HEK293 (cell line): Measurements from ENCODE around the gene IL22RA1.

Experiments
- CTCF ChIA-PET: fragments of 350-600 bp; formaldehyde crosslinking; extraction: SDS; loops from one replicate; lab custom pipeline; 2021; ENCODE audit warnings: antibody characterized with exemption; lab: Yijun Ruan, JAX
- POLR2A ChIA-PET: fragments of 300-600 bp; formaldehyde crosslinking; extraction: SDS; loops from one replicate; lab custom pipeline; 2020; ENCODE audit warnings: antibody characterized with exemption, inconsistent platforms; lab: Yijun Ruan, JAX
- H3K27ac ChIP-seq: fragments of 200-500 bp; sonication (Bioruptor generic); 2 replicates; pipeline ENCODE4 v1.5.1; 2014; ENCODE audit warnings: low read depth, low read length, control low read depth, inconsistent platforms; ENCODE audit errors: extremely low read depth
- H3K36me3 ChIP-seq, 2 experiments: fragments of 200-500 bp in 1 of 2; sonication (Bioruptor generic) in 1 of 2; 1 replicate in 1 of 2; 2 replicates in 1 of 2; pipeline ENCODE4 v1.5.1; 2014 to 2017; ENCODE audit warnings: inconsistent platforms in 2 of 2, low read length in 2 of 2; ENCODE audit not compliant: control insufficient read depth in 2 of 2, insufficient read depth in 1 of 2
- H3K4me1 ChIP-seq: fragments of 200-500 bp; sonication (Bioruptor generic); 2 replicates; pipeline ENCODE4 v1.5.1; 2014; ENCODE audit warnings: mild to moderate bottlenecking, low read length, inconsistent platforms; ENCODE audit not compliant: control insufficient read depth, insufficient read depth
- H3K4me3 ChIP-seq: 2 replicates; pipeline ENCODE4 v1.5.1; 2011; ENCODE audit warnings: low read depth, mild to moderate bottlenecking, control low read depth, low read length, moderate library complexity
- H3K9me3 ChIP-seq: fragments of 200-500 bp; sonication (Bioruptor generic); 2 replicates; pipeline ENCODE4 v1.5.1; 2014; ENCODE audit warnings: low read depth, low read length, inconsistent platforms; ENCODE audit not compliant: control insufficient read depth, insufficient read depth
- FEZF1 ChIP-seq: fragments of 450-650 bp; formaldehyde crosslinking; IDR thresholded peaks from 2 replicates; pipeline ENCODE4 v1.5.1; 2016; ENCODE audit warnings: missing biosample characterization, missing genetic modification characterization
- KLF16 ChIP-seq: fragments of 450-650 bp; formaldehyde crosslinking; IDR thresholded peaks from 2 replicates; pipeline ENCODE4 v1.5.1; 2017; ENCODE audit warnings: missing biosample characterization, missing genetic modification characterization
- SETDB1 ChIP-seq: IDR thresholded peaks from one replicate; pipeline ENCODE4 v1.6.1; 2017; ENCODE audit warnings: mild to moderate bottlenecking, low read length, moderate library complexity, mixed read lengths; ENCODE audit not compliant: insufficient read length
- SP3 ChIP-seq: fragments of 450-650 bp; formaldehyde crosslinking; IDR thresholded peaks from 2 replicates; pipeline ENCODE4 v1.5.1; 2016; ENCODE audit warnings: missing biosample characterization, missing genetic modification characterization
- WT1 ChIP-seq: fragments of 450-650 bp; formaldehyde crosslinking; IDR thresholded peaks from 2 replicates; pipeline ENCODE4 v1.5.1; 2016; ENCODE audit warnings: missing biosample characterization, missing genetic modification characterization
- ZBTB20 ChIP-seq: fragments of 450-650 bp; formaldehyde crosslinking; IDR thresholded peaks from 2 replicates; pipeline ENCODE4 v1.5.1; 2016; ENCODE audit warnings: missing biosample characterization, missing genetic modification characterization
- ZBTB48 ChIP-seq: fragments of 450-650 bp; formaldehyde crosslinking; IDR thresholded peaks from 2 replicates; pipeline ENCODE4 v1.5.1; 2016; ENCODE audit warnings: missing biosample characterization, missing genetic modification characterization
- ZBTB49 ChIP-seq: fragments of 450-650 bp; formaldehyde crosslinking; IDR thresholded peaks from 2 replicates; pipeline ENCODE4 v1.5.1; 2016; ENCODE audit warnings: missing biosample characterization, missing genetic modification characterization, low read depth
- ZEB2 ChIP-seq: fragments of 450-650 bp; formaldehyde crosslinking; IDR thresholded peaks from 2 replicates; pipeline ENCODE4 v1.5.1; 2016; ENCODE audit warnings: missing biosample characterization, missing genetic modification characterization
- ZNF112 ChIP-seq: fragments of 450-650 bp; formaldehyde crosslinking; IDR thresholded peaks from 2 replicates; pipeline ENCODE4 v1.5.0; 2017; ENCODE audit warnings: missing biosample characterization, missing genetic modification characterization
- ZNF184 ChIP-seq: fragments of 450-650 bp; IDR thresholded peaks from 2 replicates; pipeline ENCODE4 v1.5.1; 2018; ENCODE audit warnings: missing biosample characterization, mild to moderate bottlenecking, missing genetic modification characterization
- ZNF202 ChIP-seq: fragments of 450-650 bp; formaldehyde crosslinking; IDR thresholded peaks from 2 replicates; pipeline ENCODE4 v1.5.1; 2016; ENCODE audit warnings: missing biosample characterization, missing genetic modification characterization, borderline replicate concordance
- ZNF24 ChIP-seq: fragments of 450-650 bp; formaldehyde crosslinking; IDR thresholded peaks from 2 replicates; pipeline ENCODE4 v1.5.1; 2016; ENCODE audit warnings: missing biosample characterization, missing genetic modification characterization
- ZNF423 ChIP-seq: fragments of 450-650 bp; formaldehyde crosslinking; IDR thresholded peaks from 2 replicates; pipeline ENCODE4 v1.5.1; 2016; ENCODE audit warnings: missing biosample characterization, missing genetic modification characterization
- ZNF426 ChIP-seq: fragments of 450-650 bp; formaldehyde crosslinking; IDR thresholded peaks from 2 replicates; pipeline ENCODE4 v1.5.1; 2017; ENCODE audit warnings: missing biosample characterization, missing genetic modification characterization, mild to moderate bottlenecking, inconsistent platforms, moderate library complexity
- ZNF433 ChIP-seq: fragments of 450-650 bp; formaldehyde crosslinking; IDR thresholded peaks from 2 replicates; pipeline ENCODE4 v1.5.1; 2016; ENCODE audit warnings: missing biosample characterization, missing genetic modification characterization, low read depth
- ZNF510 ChIP-seq: fragments of 450-650 bp; formaldehyde crosslinking; IDR thresholded peaks from 2 replicates; pipeline ENCODE4 v1.5.1; 2018; ENCODE audit warnings: mild to moderate bottlenecking, missing genetic modification characterization, missing biosample characterization; ENCODE audit not compliant: insufficient replicate concordance
- ZNF529 ChIP-seq: fragments of 450-650 bp; formaldehyde crosslinking; IDR thresholded peaks from 2 replicates; pipeline ENCODE4 v1.5.1; 2017; ENCODE audit warnings: missing genetic modification characterization, missing biosample characterization; ENCODE audit not compliant: insufficient replicate concordance
- ZNF548 ChIP-seq: fragments of 450-650 bp; formaldehyde crosslinking; IDR thresholded peaks from 2 replicates; pipeline ENCODE4 v1.5.1; 2016; ENCODE audit warnings: missing biosample characterization, missing genetic modification characterization
- ZNF561 ChIP-seq: fragments of 450-650 bp; IDR thresholded peaks from 2 replicates; pipeline ENCODE4 v1.5.1; 2018; ENCODE audit warnings: missing biosample characterization, missing genetic modification characterization, borderline replicate concordance
- ZNF596 ChIP-seq: fragments of 450-650 bp; IDR thresholded peaks from 2 replicates; pipeline ENCODE4 v1.5.0; 2018; ENCODE audit warnings: missing biosample characterization, mild to moderate bottlenecking, missing genetic modification characterization, moderate library complexity
- ZNF645 ChIP-seq: fragments of 450-650 bp; formaldehyde crosslinking; IDR thresholded peaks from 2 replicates; pipeline ENCODE4; 2016; ENCODE audit warnings: missing biosample characterization, missing genetic modification characterization
- ZNF660 ChIP-seq: fragments of 450-650 bp; IDR thresholded peaks from 2 replicates; pipeline ENCODE4 v1.5.1; 2018; ENCODE audit warnings: missing biosample characterization, mild to moderate bottlenecking, missing genetic modification characterization
- ZNF664 ChIP-seq: fragments of 450-650 bp; formaldehyde crosslinking; IDR thresholded peaks from 2 replicates; pipeline ENCODE4 v1.5.1; 2016; ENCODE audit warnings: missing biosample characterization, missing genetic modification characterization
- ZNF776 ChIP-seq: fragments of 450-650 bp; formaldehyde crosslinking; IDR thresholded peaks from 2 replicates; pipeline ENCODE4 v1.5.0; 2017; ENCODE audit warnings: missing biosample characterization, missing genetic modification characterization, borderline replicate concordance
- ZXDB ChIP-seq: fragments of 450-650 bp; formaldehyde crosslinking; IDR thresholded peaks from 2 replicates; pipeline ENCODE4 v1.5.1; 2016; ENCODE audit warnings: missing biosample characterization, missing genetic modification characterization

Gene IL22RA1

GRCh38 chr1:24142546-24143534 is at the start of gene IL22RA1:
Gene IL22RA1, minus strand, starts transcription at chr1:24143140. Its CDS starts 58 bp downstream, at chr1:24143082.
- Histone ChIP-seq H3K4me1 (no peaks in the 10 kb centered on the region), H3K4me3 (no peak within 1 kb of the TSS), H3K27ac (no peak within 1 kb of the TSS), H3K9me3 (no peaks in the 10 kb centered on the region), H3K36me3 (no peaks in the 10 kb centered on the region)
- CTCF ChIA-PET, result interaction anchor here (0.6 kb wide), 4 partner anchors 26 to 985 kb away, joined by 3 to 4 read pairs (median 3); partner anchors contain the start of gene MYOM3
- POLR2A ChIA-PET, result interaction anchor here (0.7 kb wide), 1 partner anchor 11 kb away, joined by 3 read pairs; no protein-coding TSS in a partner anchor
- no peak for TF ChIP-seq ZNF433
- no peak for TF ChIP-seq ZNF529
- TF ChIP-seq ZXDB, result no peak
- TF ChIP-seq ZBTB49, result no peak
- TF ChIP-seq ZBTB20 (tag by site-specific recombination), result no peak
- no peak for TF ChIP-seq FEZF1 (tag by site-specific recombination)
- no peak for TF ChIP-seq WT1
- TF ChIP-seq ZNF202 (tag by site-specific recombination), result no peak
- no peak for TF ChIP-seq ZNF561
- TF ChIP-seq ZNF112 (tag by site-specific recombination), result no peak
- no peak for TF ChIP-seq ZNF596
- no peak for TF ChIP-seq ZNF423
- no peak for TF ChIP-seq ZNF776 (tag by site-specific recombination)
- TF ChIP-seq KLF16 (tag by site-specific recombination), result no peak
- no peak for TF ChIP-seq ZNF510 (tag by site-specific recombination)
- TF ChIP-seq ZNF548 (tag by site-specific recombination), result no peak
- TF ChIP-seq SP3, result no peak

- CTCF ChIA-PET, result interaction anchor here (0.7 to 5.7 kb wide), 4 partner anchors 7 to 200 kb away, joined by 3 to 43 read pairs (median 18); no protein-coding TSS in a partner anchor
- no peak overlapping the region for H3K4me3 ChIP-seq
These were observed 48.9 kb upstream of the IL22RA1 start for GRCh38 chr1:24191860-24192259.

More at GRCh38 chr1:24191860-24192259, 48.9 kb upstream of the IL22RA1 start:
- Histone ChIP-seq H3K4me1 (peaks cover 3% of the 10 kb centered on the region; the same call in 1 of the 2 replicates), H3K36me3 (no peaks in the 10 kb centered on the region), H3K9me3 (no peaks in the 10 kb centered on the region), H3K27ac (no peak overlapping the region)
- TF ChIP-seq SETDB1, result peak; percentile 37
- TF ChIP-seq ZNF184, result peak; percentile 23; the same call in 1 of the 2 replicates
- 0 out of 2 replicates have a peak, but pooled peaks have one; percentile 39 for TF ChIP-seq ZNF660
- TF ChIP-seq ZNF24 (tag by site-specific recombination), result peak; percentile 49; the same call in 1 of the 2 replicates
- TF ChIP-seq ZNF645 (tag by site-specific recombination), result no peak
- peak; percentile 45; the same call in 1 of the 2 replicates for TF ChIP-seq ZEB2
- TF ChIP-seq ZNF664 (tag by site-specific recombination), result peak; percentile 68
- TF ChIP-seq ZNF426 (tag by site-specific recombination), result no peak
- 0 out of 2 replicates have a peak, but pooled peaks have one; percentile 38 for TF ChIP-seq ZBTB48
- POLR2A ChIA-PET, result interaction anchor here (1.2 kb wide), 1 partner anchor 200 kb away, joined by 3 read pairs; no protein-coding TSS in a partner anchor
